GM19452 (cell line): ENCODE results near the gene PTPRE.

Source experiments
- ATAC-seq: cut with Tn5 transposase; IDR thresholded peaks from one replicate; pipeline ENCODE4 v1.9.1; 2021; ENCODE audit not compliant: unreplicated experiment

Gene PTPRE

DNA sequence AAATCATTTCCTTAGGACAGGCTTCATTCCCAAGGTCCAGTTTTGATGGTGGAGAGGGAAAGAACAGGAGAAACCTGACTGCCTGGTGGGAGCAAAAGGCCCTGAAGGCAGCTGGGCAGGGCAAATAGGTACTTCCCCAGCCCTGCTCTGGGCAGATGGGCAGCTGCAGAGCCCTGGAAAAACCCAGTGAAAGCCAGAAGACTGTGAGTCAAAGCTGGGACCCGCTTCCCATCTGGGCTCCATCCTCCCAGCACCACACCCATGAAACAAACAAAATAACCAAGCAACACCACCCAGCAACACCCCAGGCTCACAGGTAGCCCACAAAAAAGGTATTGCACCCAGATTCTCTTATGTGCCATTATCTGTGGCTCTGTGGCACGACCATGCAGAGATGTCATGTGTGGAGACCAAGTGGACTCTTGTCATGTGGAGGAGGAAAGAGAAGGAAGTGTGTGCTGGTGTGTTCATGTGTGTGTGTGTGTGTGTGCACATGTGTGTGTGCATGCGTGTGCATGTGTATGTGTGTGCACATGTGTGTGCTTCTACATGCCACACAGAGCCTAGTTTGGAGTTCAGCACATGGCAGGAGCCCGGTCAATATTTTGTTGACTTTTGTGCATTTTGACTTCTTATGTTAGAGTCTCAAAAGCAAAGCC, 24.0 kb upstream of the PTPRE start:
- ATAC-seq, result no peak

DNA sequence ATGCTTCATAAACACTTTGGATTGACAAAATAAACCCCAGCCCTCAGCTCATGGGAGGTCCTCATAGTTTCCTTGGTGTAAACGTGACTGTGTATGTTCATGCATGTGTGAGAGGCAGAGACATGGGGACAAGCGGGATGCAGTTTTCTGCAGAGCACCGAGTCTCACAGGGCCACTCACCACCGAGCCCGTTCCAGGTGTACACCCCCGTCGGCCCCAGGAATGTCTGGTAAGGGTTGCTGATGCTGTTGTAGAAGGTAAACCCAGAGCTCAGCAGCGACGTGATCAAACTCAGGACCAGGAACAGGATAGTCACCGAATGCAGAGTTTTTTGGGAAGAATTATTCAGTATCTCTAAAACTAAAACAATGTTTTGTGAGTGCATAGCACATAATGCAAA, 23.4 kb upstream of the PTPRE start:
- no peak for ATAC-seq

DNA sequence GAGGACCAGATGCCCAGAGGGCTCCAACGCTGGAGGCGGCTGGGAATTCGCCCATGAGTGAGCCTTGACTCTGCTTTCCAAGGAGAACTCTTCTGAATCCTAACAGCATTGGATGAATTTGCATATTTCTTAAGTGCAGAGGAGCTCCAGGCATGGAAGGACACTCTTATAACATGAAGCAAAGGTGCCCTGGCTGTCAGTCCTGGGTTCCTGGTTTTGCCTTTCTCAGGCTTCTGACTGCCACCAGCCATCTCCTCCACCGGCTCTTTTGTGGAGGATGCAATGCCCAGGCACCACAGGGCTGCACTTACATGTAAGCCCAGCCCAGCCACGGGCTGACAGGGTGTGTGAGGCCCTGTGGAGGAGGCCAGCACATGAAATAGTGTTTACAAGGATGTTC, 22.4 kb upstream of the PTPRE start:
- ATAC-seq, result no peak

DNA sequence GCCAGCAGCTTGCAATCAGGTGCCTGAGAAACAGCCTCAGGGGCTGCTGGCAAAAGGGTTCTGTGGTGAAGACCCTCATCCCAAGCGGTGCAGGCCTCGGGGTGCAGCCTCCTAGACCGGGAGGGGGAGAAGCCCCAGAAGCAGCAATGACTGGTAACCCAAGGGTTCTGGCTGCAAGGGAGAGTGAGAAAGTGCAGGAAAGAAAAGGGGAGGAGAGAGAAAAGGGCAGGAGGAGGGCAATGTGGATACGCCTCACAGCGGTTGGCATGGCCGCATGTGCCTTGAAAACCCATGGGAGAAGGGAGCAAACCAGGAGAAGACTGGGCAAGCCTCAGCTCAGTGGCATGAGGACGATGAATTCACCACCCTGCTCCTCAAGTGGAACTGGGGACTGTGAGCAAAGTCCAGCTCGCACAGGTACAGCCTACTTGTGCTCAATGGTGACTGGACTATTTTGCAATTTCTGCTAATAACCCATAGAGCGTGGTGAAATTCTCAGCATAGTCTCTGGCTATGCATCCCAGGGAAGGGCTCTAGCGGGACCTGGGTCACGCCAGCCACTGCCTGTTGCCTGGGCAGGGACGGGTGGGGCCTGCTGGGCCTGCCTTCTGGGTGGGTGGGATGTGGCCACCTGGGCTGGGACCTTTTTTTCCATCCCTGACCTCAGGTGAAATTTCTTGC, 20.4 kb upstream of the PTPRE start:
- no peak for ATAC-seq

DNA sequence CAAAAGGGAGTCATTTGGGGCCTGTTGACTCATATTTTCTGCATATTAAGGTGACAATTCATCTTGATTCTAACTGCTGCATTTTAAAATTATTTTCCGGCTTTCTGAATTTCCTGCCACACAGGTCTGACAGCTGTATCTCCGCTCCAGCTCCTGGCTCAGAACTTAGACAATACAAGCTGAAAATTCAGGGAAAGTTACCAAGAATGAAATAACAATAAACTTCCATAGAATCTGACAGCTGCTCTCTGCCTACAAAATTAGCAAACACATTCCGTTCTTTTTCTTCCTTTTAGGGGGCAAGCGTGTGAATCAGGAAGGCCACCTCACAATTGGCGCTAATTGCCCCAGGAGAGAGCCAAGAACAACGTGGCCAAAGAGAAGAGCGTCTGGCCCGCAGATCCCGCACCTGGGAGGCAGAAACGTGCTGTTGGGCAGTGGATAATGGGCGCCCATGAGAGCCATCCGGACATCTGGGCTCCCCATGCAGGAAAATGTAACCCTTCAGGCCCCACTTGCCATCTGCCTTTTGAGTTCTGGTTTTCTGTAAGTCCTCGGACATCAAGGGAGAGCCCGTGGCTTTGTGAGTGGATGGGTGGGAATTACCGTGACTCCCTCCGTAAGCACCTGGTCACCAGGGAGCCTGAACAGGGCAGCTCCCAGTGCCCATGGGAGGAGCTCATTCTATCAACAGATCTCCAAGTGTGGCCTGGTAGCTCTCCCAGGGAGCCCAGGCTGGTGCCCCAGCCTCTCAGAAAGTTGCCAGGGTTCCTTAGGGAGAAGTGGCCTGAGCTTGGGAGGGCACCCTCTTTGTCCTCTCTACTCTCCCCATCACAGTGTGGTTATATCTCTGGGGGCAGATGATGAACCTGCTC, 19.1 kb upstream of the PTPRE start:
- no peak for ATAC-seq

DNA sequence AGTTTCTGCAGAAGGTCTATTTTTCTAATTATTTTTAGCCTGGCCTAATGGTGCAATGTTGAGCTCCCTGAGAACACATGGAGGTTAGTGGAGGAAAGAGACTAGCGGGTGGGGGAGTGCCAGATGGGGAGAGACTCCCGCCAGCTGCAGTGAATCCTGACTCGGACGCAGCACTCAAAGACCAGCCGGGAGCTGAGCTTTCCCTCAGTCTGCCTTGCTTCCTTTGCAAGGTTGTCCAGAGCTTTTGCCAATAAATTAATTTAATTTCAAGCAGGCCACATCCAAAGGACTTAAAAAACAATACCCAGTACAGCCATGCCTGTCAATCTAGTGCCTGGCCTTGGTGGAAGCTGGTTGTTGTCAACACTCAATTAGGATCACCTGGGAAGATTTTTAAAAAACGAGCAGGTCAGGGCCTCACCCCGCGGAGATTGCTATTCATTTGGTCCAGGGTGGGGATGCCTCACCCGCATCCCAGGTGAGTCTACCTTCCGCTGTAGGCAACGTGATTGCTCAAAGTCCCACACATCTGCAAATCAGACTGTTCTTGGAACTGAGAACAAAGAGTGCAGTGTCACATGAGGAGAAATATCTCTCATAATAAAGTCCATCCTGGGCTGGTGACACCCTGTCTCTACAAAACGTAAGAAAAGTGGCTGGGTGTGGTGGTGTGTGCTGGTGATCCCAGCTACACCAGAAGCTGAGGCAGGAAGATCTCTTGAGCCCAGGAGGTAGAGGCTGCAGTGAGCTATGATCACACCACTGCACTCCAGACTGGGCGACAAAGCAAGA, 18.2 kb upstream of the PTPRE start:
- ATAC-seq, result no peak

DNA sequence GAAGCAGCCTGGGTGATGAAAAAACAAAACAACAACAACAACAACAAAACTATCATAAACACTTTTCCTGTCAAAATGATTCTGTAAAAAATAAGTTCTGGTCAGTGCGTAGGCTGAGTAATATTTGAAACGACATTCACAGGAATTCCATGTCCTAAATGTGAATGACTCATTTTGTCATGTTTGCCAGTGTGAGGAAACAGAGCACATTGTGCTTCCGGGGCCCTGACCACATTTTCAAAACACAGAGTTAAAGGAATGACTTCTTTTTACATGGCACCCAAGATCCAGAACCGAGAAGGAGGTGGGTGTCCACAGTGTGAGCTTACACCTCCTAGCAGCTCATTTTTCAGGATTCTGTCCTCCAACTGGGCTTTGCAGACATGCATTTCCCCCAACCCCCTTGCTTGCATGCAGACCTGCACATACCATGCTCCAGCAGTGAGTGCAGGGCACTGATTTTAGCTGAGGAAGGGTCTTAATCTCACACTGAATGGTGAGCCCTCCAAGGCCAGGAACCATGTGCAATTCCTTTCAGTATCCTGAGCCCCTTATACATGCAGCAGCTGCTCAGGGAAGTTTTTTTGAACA, 17.2 kb upstream of the PTPRE start:
- ATAC-seq, result no peak

DNA sequence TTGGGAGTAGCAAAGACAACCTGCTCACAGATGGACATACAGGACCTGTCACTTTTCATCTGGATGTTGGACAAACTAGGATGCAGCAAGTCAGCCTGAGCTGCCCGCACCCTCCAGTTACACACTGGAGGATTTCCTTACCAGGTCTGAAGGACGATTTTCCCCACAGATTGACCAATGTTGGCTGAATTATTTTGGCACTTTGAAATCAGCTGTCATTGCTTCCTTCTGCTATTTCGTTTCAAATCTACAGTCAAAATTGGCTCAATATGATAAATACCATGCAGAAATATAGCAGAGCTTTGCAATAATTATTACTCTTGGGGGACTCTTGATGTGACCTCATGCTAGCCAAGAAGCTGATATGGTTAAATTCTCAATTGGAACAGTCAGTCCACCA, 16.7 kb upstream of the PTPRE start:
- ATAC-seq, result no peak

DNA sequence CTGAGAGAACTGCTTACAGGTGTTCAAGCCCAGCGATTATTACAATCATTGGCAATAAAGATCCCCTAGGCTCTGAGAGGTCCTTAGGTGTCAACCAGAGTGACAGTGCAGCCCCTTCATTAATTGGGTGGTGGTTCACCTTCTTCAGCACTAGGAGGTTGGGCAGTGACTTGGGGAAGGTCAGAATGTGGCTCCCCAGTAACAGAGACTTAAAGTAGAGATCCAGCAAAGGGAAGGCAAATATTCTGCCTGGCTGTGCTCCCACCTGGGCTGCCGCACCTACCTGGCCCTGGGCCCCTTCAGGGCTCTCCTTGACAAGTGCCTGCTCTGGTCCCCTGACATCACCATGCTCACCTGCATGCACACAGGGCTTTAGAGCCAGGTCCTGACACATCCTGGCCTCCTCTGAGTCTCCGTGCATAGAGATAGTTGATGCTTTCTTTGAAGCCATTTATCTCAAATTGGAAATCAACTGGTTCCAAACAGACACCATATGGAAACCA, 16.0 kb upstream of the PTPRE start:
- no peak for ATAC-seq

DNA sequence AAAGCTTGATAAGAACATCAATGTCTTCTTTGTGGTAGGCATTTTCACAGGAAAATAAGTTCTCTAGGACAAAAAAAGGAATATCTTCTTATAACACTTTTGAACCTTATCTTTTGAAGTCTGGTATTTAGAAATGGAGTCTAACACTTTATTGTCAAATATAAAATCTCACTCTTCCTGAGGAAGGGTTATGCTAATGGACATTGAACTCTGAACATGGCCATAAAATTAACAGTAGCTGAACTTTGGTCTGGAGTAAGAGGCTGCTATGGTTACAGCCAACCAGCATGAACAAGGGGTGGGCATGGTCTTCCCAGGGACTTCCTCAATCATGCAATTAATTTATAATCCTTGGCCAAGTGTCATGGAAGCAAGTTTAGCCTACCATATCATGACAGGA, 14.2 kb upstream of the PTPRE start, which contains the start of gene CLRN3:
Gene CLRN3, minus strand, starts transcription at position 199 of the 400 bp plus-strand sequence. Its CDS starts 157 bp downstream, at position 42.
- no peak for ATAC-seq

DNA sequence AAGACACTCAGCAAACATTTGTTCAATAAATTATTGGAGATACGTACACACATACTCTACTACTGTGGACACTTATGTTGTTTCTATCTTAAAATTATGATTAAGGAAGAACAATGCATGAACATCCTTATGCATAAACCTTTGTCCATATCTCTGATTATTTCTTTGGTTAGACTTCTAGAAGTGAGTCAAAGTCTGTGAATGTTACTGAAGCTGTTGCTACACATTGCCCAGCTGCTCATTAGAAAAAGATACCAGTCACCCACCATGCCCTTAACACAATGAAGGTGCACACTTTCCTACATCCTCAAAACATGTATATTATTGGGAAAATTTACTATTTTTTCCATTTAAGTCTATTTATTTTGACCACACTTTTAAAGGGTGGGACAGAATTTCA, 12.8 kb upstream of the PTPRE start:
- no peak for ATAC-seq

DNA sequence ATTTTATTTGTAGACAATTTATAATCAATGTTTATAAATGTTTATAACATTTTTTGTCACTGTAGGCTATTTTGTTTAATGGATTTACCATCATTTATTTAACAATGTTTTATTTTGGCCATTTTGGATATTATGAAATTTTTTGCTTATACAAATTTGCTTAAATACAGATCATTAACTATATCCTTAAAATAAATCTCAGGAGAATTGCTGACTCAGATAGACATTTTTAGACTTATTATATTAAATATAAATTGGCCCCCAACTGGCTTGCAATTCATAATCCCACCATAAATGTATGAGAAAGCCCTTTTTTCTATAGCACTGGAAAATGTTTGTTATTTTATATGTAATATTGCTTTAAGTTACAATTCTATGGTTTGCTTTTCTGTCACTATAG, 10.3 kb upstream of the PTPRE start:
- no peak for ATAC-seq

DNA sequence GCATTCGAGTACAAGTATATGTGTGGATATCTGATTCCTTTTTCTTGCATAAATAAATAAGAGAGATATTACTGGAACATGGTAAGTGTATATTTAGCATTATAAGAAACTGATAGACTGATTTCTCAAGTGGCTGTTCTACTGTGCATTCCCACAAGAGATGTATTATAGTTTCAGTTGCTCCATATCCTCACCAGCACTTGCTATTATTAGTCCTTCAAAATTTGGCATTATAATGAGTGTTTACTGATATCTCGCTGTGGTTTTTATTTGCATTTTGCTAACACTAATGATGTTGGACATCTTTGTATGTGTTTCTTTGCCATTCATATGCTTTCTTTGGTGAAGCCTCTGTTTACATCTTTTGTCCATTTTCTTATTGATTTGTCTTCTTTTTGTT, 9.7 kb upstream of the PTPRE start:
- ATAC-seq, result no peak

DNA sequence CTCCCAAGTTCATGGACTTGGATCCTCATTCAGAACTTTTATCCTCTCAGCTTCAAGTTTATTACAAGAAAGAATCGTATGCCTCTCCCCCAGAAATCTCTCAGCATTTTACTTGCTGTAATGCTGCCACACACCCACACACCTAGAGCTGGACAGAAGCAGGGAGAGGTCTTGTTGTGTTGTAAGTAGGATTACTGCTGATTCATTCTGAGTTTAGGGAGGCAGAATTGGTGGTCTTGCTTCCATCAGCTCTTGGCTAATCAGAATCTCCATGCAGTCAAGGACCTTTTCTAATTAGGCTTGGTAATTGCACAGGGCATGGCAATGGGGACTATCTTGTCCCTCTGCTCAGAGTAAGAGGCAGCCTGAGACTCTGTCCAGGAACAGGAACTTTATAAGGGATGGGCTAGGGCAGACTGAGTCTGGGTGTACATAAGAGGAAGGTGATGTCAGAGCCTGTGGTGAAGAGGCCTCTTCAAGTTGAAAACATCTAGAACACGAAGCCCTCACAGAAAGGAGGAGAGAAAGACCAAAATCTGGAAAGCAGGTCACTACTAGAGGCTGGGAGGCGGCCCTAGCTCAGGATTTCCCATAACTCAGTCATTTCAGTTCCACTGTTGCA, 7.0 kb upstream of the PTPRE start:
- ATAC-seq, result no peak

DNA sequence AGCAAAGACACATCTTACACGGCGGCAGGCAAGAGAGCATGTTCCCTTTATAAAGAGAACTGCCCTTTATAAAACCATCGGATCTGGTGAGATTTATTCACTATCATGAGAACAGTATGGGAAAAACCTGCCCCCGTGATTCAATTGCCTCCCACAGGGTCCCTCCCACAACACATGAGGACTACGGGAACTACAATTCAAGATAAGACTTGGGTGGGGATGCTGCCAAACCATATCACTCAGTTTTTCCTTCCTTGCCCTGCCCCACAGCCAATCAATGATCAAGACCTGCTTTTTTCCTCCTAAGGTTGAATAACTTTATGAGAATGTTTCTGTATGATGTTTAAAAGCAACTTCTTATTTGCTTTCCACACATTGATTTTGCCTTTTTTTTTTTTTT, 3.1 kb upstream of the PTPRE start:
- ATAC-seq, result no peak

DNA sequence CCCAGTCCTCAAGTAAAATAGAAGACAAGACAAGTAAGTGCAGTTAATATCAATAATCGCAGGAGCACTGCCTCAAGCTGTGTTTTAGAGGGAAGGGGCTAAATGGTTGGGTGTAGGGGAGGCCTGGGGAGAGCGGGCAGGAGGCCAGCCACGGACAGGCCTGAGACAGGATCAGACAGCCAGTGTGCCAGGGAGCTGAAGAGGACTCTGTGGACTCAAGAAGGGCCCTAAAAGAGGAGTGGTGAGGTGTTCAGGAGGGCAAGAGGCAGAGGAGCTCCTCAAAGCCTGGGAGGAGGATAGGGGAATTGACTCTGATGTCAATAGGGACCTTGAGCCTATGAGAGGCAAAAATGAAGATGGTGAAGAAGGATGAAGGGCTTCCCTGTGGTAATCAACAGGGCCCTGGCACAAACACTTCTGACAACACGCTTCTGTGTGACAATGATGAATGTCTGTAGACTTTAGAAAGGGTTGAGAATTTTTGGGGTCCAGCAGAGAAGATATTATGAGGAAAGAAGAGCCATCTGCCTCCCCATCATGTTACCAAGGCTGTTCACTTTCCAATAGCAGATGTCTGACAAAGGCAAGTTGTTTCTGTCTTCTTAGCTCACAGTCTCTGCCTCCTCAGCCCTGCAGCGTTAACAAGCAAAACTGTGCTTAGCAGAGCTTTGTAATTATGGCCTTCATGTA, 2.4 kb upstream of the PTPRE start:
- ATAC-seq, result no peak

DNA sequence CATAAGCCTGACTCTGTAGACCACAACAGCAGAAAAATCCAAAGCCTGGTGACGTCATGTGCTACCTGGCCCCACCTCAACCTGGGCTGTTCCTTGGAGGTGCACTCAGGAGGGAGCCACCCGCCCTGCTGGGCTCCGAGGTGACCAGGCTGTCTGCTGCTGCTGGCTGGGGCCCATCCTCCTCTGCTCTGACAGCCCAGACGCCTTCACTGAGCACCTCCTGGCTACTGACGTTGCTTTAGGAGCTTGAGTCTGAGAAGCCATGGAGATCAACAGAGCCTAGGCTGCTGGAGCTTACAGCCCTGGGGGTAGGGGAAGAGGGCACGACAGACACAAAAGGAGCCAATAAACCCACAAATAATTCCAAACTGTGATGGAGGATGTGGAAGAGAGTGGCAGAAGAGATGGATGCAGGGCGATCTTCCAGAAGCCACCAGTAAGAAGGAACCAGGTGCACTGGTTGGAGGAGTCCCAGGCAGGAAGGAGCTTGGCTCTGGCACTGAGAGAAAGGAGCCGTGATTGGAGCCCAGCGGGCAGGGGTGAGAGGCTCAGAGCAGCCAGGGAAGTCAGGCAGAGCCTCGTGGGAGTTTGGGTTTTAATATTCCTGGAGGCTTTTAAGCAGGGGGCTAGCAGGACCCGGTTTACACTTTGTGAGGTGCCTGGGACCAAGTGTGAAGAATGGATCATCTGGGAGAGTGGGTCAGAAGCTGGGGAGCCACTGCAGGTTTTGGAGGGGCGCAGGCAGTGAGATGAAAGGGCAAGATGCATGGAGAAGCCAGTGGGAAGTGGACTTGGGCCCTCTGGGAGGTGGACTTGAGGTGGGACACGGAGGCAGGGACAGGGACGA, 1.7 kb upstream of the PTPRE start:
- ATAC-seq, result no peak

DNA sequence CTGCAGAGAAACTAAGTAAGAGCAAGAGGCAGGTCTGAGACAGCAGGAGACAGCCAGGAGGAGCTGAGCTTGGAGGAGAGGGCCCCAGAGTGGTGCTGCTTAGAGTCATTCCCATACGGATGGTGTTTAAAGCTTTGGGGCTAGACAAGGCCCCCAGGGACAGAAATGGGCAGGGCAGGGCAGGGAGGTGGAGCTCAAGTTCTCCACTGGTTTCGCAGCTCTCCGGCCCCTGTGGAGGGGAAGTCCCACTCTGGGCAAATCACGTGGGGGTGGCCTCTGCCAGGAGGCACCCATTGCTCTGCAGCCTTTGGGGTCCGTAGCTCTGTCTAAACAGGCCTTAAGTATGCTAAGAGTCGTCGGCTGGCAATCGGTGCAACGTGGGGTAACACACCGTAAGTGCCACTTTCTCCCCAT, 1.0 kb upstream of the PTPRE start:
- no peak for ATAC-seq
